GM12801 (cell line): Measurements from ENCODE around the gene SLC16A12.

ENCODE experiments used
- TF ChIP-seq, protein P1 (sequence below): IDR thresholded peaks from one replicate; pipeline ENCODE4 v1.5.1; 2011; ENCODE audit warnings: control low read depth; ENCODE audit not compliant: insufficient read length; ENCODE audit errors: extremely low read depth

SLC16A12 gene

DNA sequence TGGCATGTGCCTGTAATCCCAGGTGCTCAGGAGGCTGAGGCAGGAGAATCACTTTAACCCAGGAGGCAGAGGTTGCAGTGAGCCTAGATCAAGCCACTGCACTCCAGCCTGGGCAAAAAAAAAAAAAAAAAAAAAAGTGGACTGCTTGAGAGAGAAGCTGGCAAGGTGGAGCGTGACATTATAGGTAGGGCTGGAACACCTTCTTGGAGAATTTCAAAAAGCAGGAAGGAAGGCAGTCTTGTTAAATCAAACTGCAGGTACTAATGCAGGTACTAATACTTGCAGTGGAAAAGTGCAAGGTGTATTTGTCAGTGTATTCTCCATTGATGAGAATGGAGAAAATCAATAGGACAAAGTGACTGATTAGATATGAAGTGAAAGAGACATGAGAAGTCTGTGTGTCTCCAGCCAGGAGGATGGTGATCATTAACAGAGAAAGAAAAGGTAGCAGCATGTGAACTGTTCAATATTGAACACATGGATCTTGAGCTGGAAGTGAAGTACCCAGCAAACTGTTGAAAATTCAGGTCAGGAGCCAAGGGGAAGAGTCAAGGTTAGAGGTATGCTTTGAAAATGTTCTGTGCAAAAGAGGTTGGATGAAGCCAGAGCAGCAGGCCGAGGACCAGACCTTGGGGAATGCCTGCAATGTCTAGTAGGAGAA is 12.6 kb upstream of the SLC16A12 start:
- TF ChIP-seq, protein P1, sequence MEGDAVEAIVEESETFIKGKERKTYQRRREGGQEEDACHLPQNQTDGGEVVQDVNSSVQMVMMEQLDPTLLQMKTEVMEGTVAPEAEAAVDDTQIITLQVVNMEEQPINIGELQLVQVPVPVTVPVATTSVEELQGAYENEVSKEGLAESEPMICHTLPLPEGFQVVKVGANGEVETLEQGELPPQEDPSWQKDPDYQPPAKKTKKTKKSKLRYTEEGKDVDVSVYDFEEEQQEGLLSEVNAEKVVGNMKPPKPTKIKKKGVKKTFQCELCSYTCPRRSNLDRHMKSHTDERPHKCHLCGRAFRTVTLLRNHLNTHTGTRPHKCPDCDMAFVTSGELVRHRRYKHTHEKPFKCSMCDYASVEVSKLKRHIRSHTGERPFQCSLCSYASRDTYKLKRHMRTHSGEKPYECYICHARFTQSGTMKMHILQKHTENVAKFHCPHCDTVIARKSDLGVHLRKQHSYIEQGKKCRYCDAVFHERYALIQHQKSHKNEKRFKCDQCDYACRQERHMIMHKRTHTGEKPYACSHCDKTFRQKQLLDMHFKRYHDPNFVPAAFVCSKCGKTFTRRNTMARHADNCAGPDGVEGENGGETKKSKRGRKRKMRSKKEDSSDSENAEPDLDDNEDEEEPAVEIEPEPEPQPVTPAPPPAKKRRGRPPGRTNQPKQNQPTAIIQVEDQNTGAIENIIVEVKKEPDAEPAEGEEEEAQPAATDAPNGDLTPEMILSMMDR: no peak

DNA sequence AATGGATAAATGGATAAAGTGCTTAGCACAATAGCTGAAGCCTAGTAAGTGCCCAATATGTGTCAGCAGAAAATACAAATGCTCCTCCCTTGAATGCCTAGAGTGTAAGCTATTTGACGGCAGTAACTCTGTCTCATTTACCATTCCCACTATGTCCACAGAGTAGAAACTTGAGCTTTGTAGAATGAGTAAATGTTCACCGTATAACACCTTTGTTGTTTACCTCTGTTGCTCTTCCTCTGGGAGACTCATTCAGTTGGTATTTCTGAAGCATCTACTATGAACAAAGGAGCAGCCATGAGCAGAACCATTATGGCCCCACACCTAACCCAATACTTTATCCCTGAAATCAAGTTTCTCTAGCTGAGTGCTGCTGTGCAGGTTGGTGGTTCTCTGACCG is 8.4 kb upstream of the SLC16A12 start:
- TF ChIP-seq, protein P1: no peak

DNA sequence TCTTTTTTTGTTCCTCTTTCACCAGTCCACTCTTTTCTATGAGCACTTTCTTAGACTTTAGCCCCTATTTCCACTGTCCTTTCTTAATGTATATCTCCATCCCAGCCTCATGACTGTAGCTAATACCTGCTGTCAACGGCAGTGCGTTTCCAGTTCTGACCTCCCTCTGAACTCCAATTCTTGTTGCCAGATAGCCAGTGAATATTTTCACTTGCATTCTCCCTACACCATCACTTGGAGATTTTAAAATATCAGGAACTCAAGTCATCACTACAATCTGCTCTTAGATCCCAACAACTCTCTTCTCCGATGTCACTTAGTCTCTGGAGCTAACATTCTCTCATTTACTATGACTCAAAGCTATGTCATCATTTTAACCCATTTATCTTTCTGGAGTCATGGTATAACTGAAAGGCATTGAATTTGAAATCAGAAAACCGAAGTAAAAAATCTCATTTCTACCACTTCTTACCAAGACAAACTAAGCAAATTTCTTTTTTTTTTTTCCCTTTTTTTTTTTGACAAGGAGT is 5.1 kb upstream of the SLC16A12 start:
- TF ChIP-seq, protein P1: no peak

DNA sequence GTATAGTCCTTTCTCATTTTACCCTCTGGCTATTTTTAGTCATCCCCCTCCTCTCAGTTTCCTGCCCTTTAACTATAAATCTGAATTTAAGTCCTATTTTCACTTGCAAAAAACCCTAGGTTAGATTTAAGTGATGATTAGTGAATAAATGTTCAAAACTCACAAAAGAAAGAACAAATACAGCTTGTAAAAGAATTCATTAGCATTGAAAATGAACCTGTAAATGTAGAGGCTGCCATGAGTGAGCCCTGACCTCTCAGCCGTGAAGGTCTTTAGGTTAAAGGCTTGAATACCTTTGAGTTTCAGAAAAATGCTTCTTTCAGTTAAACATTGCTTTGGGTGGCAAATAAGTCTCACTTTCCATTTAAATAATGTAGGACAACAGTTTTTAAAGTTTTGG is 2.0 kb upstream of the SLC16A12 start:
- TF ChIP-seq, protein P1: no peak

DNA sequence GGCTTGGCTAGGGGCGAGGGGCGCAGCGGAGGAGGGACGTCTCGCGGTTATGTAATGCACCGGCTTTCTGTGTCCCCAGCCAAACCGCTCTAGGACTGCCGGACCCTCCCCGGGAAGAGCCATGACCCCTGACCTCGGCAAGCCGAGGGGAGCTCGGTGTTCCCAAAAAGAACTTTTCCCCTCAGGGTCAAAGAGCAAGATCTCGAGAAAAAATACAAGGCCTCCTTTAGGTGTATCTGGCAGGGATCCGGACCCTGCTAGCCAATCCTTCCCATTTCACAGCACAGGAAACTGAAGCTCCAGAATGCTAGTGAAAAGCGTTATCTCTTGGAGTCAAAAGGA is 590 bp upstream of the SLC16A12 start:
- TF ChIP-seq, protein P1: no peak

DNA sequence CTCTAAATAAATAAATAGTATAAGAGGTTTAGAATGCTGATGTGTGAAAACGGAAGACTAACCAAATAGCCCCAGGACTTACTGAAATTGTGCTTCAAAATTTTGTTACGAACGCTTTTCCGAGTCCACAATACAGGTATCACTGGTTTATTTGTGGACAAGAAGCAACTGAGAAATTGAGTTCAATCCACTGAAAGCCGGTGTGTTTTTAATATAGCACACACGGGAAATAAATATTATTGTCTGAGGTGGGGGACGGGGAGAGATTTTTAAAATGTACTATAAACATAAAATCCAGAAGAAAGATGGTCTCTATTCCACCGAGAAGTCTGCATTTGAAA is 598 bp downstream of the SLC16A12 start:
- TF ChIP-seq, protein P1: no peak

DNA sequence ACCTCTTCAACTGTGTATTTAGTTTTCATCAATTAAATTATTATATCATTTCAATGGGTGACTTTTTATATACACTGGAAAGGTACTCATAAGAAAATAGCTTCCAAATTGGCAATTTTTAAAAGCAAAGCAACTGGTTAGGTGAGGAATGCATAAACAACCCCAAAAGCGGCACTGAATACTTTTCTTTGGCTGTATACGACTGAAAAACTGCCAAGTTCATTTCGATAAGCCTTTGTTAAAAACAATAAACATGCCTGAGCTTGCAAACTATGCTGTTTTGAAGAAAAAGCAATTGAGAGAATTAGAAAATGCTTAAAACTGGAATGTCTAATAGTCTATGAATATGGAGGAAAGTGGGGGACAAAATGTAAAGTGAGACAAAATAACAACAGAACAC is 2.9 kb downstream of the SLC16A12 start:
- TF ChIP-seq, protein P1: no peak
